Brain microvascular endothelial cell (primary cell): ENCODE results near the gene FOXN1.

Source experiments
- DNase-seq: peaks from one replicate; pipeline ENCODE4 v3.0.0-alpha.2; 2020
- H3K27ac ChIP-seq: fragments of 250-450 bp; sonication (Bioruptor Pico); 2 replicates; pipeline ENCODE4 v1.5.1; 2020; ENCODE audit warnings: mild to moderate bottlenecking, moderate library complexity
- H3K27me3 ChIP-seq: fragments of 250-450 bp; sonication (Bioruptor Pico); replicated peaks from 2 replicates; pipeline ENCODE4 v1.5.1; 2020; ENCODE audit warnings: mild to moderate bottlenecking
- H3K36me3 ChIP-seq: fragments of 250-450 bp; sonication (Bioruptor Pico); replicated peaks from 2 replicates; pipeline ENCODE4 v1.5.1; 2020; ENCODE audit warnings: mild to moderate bottlenecking
- H3K4me3 ChIP-seq: 2 replicates; pipeline ENCODE4 v1.5.1; 2011; ENCODE audit warnings: low read depth, mild to moderate bottlenecking, control low read depth, low read length, moderate library complexity
- CTCF ChIP-seq: IDR thresholded peaks from 2 replicates; pipeline ENCODE4 v1.5.1; 2011; ENCODE audit warnings: low read depth, mild to moderate bottlenecking, moderate library complexity, low read length, control low read depth, inconsistent platforms; ENCODE audit errors: missing control alignments
- in situ Hi-C: cut with HindIII; loops from 2 replicates; pipeline ENCODE4 v1.10.0; 2017; ENCODE audit warnings: low sequenced_read_pairs, low pct_ligation_motif_present

The FOXN1 gene

GRCh38 chr17:28491286-28491685, 14.9 kb upstream of the FOXN1 start:
- Histone ChIP-seq H3K27ac (no peak overlapping the region), H3K27me3 (no peaks in the 10 kb centered on the region), H3K36me3 (no peaks in the 10 kb centered on the region), H3K4me3 (no peak overlapping the region)
- TF ChIP-seq CTCF, result no peak
- DNase-seq, result no peak
- in situ Hi-C loops, result no loop called here

GRCh38 chr17:28491860-28492259, 14.3 kb upstream of the FOXN1 start:
- no peak for DNase-seq
- H3K4me3 ChIP-seq, result no peak overlapping the region
- in situ Hi-C loops, result no loop called here
- H3K27ac ChIP-seq, result no peak overlapping the region
- H3K36me3 ChIP-seq, result no peaks in the 10 kb centered on the region
- H3K27me3 ChIP-seq, result no peaks in the 10 kb centered on the region
- TF ChIP-seq CTCF, result no peak

- DNase-seq, result no peak
- Histone ChIP-seq H3K36me3 (no peaks in the 10 kb centered on the region), H3K27ac (no peak overlapping the region), H3K4me3 (no peak overlapping the region), H3K27me3 (no peaks in the 10 kb centered on the region)
- in situ Hi-C loops, result no loop called here
- TF ChIP-seq CTCF, result no peak
Measured at GRCh38 chr17:28492352-28493310, 13.5 kb upstream of the FOXN1 start.

GRCh38 chr17:28493460-28493859, 12.7 kb upstream of the FOXN1 start:
- H3K27ac ChIP-seq, result no peak overlapping the region
- TF ChIP-seq CTCF, result no peak
- peak; percentile 24 for DNase-seq
- in situ Hi-C loops, result no loop called here
- H3K27me3 ChIP-seq, result no peaks in the 10 kb centered on the region
- H3K4me3 ChIP-seq, result no peak overlapping the region
- no peaks in the 10 kb centered on the region for H3K36me3 ChIP-seq

GRCh38 chr17:28494445-28495188, 11.5 kb upstream of the FOXN1 start:
- peak; percentile 41 for DNase-seq
- TF ChIP-seq CTCF, result peak; percentile 96
- Histone ChIP-seq H3K36me3 (no peaks in the 10 kb centered on the region), H3K4me3 (no peak overlapping the region), H3K27ac (no peak overlapping the region), H3K27me3 (no peaks in the 10 kb centered on the region)
- in situ Hi-C loops, result no loop called here
